CD4-positive, alpha-beta T cell treated with Interleukin-17A for 4 hours (primary cell): ENCODE measurements around the gene ENTPD6.

ENCODE experiments used
- DNase-seq: peaks from one replicate; pipeline ENCODE4 v3.0.0-alpha.2; 2020; ENCODE audit warnings: mixed read lengths

ENTPD6 gene

DNA sequence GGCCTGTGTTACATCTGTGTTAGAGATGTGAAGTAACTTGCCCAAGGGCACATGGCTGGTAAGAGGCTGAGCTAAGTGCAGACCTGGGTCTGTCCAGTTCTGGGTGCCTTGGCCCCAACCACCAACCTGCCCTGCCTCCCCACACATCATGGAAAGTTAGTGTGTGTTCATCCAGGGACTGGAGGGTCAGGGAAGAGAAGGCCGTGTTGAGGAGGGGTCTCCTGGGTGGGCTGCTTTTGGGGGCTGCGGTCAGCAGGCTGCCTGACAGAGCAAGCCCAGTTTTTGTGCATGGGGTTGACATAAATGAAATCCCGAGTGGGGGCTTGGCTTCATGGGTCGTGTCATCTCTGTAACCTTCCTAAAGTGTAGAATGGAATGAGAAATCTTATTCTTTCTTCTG is 63.3 kb downstream of the ENTPD6 start:
- no peak for DNase-seq

DNA sequence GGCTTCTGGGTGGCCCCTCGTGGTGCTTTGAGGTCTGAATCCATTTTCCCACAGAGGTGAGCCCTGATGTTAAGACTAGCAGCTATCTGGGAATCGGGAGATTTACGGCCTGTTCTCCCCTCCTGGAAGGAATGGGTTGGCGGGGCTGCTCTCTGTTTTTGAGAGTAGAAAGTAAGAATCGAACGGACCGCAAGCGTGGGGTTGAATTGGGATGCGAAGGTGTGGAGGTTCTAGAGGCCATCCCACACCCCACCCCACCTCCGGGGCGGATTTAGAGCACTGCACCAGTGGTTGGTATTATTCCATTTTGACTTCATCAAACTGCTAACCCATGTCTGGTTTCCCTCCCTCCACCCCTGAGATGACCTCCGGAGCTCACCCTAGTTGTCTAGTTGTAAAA is 63.8 kb downstream of the ENTPD6 start:
- no peak for DNase-seq

DNA sequence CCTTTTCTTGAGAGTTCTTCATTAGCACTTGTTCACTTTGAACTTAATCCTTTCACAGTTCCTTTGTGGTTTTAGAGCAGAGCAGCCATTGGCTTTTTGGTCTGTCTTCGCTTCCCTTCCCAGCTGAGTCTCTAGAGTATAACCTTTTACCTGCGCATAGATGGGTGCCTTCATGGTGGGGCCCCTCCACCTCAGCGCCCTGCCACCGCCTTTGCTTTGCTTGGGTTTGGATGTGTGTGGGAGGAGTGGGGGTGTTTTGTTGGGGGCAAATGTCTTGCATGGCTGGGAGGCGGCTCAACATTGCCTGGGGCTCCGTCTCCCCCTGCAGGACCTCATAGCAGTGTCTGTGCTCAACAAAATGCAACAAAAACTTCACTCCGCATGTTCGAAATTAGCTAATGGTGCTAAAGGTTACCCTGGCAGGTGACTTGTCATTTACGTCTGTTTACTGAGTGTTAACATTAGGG is 64.3 kb downstream of the ENTPD6 start:
- DNase-seq = peak; percentile 40

DNA sequence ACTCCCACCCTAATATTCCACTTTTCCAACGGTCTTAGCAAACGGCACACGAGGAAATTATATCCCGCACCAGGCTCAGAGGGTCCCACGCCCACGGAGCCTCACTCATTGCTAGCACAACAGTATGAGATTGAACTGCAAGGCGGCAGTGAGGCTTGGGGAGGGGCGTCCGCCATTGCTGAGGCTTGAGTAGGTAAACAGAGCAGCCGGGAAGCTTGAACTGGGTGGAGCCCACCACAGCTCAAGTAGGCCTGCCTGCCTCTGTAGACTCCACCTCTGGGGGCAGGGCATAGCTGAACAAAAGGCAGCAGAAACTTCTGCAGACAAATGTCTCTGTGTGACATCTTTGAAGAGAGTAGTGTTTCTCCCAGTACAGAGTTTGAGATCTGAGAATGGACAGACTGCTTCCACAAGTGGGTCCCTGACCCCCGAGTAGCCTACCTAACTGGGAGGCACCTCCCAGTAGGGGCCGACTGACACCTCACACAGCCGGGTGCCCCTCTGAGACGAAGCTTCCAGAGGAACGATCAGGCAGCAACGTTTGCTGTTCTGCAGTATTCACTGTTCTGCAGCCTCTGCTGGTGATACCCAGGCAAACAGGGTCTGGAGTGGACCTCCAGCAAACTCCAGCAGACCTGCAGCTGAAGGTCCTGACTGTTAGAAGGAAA is 65.4 kb downstream of the ENTPD6 start:
- DNase-seq = peak; percentile 36

DNA sequence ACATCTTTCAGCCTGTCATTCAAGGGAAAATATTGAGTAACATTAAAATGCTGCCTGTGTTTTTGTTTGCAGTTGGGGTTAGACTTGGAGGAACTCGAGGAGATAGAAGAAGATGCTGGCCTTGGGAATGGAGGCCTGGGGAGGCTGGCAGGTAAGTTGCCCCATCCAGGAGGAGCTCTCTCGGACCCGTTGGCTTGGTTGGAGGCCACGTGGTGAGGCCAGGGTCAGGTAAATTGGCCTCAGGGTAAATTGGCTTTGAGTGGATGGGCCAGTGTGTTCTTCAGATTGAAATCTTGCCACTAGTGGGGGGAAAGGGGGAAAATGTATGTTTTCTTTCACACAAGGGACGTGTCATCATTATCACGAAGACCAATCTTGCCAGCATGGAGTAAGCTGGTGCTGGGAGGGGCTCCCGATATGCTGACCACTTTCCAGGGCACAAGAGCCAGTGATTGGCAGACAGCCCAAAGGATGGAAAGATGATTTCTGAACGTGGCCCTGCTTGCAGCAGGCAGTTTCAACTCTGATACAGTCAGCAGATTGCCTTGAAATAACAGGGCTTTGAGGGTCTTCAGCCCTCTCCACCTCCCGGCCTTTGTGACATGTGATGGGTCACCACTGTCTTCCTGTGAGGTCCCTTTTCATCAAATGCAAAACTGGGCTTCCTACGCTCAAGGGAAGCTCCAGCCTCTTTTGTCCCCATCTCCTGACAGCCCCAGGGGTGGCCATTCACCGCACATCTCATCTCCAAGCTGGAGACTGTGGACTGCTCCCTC is 73.7 kb downstream of the ENTPD6 start:
- DNase-seq = no peak

DNA sequence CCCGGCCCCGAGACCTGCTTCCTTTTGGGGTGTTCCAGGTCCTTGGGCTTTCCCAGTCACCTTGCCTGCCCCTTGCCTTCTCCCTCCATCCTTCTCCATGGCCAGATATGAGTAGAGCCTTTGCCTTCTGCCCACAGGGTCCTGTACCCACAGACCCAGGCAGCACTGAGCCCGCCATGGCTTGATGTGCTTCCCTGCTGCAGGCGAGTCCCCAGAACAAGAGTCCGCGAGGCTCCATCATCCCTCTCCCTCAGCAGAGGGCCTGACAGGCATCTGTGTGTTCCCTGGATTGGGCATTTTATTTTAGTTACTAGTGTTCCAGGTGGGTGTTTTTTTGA is 74.3 kb downstream of the ENTPD6 start:
- no peak for DNase-seq

DNA sequence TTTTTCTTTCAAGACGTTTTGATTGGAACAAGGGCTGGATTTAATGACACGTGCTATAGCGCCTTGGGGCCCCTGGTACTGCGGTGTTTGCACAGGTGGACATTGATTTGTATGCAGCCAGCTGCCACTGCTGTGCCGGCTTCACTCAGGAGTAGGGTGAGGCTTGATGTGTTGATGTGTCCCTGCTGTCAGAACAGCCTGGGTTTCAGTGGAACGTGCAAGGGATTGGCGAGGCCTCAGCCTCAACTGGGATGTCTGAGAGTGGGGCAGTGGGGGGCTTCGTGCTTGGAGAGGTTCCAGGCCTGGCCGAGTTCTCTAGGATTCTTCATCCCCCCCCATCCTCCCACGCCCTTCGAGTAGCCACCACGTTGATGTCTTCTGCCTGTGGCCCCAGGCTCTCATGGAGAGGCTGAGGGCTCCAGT is 75.3 kb downstream of the ENTPD6 start:
- DNase-seq = no peak

DNA sequence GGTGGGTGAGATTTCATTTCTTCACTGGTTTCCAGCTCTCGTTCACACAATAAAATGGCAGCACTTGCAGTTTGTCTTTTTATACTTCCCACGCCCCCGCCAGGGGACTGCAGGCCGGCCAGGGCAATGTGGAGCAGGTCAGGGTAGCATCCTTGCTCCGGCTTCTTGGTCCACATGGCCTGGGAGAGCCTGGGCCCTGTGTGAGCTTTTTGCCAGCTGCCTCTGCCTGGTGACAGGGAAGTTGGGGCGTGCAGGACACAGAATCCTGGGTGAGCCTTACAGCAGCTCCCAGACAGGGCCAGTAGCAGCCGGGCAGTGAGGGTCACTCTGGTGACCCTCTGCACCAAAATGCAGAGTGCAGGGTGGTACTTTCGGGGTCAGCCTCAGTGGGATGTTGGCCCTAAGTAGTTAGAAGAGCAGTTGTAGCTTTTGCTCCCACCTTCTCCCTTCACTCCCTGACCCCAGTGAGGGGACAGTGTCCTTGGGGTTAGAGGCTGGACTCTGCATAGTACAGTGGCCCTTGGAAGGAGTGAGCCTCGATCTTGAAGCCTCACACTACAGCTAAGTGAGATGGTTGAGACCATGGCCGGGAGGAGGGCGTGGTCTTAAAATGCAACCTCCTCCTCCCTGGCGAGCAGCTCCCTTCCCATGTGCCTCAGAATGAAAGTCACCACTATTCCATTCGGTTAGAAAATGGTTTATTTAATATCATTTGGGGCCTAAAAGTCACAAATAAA is 76.1 kb downstream of the ENTPD6 start:
- no peak for DNase-seq

DNA sequence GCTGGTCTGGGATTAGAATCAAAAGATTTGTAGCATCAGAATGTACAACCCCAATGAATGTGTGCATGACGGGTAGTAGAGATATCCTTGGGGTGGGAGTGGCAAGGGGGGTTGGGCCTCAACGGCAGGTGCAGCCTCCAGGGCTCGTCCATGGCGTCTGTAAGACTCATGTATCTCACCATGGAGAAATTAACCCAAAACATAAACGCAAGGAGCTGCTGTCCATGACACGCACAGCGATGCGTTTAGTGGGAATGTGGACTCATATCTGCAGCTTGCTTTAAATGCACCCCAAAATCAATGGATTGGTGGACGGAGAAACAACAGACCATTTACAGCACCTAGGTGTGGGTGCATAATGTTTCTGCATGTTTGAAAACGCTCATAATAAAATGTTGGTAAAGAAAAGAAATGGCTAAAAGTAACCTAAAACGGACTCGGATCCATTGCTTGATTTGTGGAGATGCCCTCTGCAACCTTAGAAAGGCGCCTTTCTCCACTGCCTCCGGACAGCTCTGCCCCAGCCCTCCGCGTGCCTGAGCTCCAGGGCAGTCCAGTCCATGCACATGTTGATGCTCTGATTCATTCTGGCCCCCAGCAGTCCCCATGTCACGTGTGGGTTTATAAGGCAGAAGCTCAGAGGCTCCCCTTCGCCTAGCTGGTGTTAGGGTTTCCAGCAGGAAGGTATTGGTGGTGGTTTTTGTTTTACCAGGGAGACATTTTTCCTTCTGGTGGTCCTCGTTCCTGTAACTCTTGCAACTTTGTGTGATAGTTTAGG is 76.9 kb downstream of the ENTPD6 start:
- DNase-seq = no peak

DNA sequence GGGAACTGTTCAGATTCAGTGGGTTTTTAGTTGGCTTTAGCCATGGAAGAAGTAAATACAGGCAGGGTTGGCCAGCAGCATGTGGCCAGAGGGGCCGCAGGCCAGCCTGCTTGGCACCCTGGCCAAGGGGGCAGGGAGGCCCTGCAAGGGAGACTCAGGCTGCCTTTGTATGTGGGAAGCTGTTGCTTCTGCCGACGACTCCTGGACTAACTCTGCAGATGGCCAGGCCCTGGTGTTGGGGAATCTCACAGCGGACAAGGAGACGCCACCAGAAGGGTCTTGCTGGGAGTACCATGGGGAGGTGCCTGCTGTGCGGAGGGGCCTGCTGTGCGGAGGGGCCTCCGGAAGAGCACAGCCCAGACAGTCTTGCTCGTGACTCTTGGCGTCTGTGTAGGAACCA is 77.5 kb downstream of the ENTPD6 start:
- DNase-seq = no peak

DNA sequence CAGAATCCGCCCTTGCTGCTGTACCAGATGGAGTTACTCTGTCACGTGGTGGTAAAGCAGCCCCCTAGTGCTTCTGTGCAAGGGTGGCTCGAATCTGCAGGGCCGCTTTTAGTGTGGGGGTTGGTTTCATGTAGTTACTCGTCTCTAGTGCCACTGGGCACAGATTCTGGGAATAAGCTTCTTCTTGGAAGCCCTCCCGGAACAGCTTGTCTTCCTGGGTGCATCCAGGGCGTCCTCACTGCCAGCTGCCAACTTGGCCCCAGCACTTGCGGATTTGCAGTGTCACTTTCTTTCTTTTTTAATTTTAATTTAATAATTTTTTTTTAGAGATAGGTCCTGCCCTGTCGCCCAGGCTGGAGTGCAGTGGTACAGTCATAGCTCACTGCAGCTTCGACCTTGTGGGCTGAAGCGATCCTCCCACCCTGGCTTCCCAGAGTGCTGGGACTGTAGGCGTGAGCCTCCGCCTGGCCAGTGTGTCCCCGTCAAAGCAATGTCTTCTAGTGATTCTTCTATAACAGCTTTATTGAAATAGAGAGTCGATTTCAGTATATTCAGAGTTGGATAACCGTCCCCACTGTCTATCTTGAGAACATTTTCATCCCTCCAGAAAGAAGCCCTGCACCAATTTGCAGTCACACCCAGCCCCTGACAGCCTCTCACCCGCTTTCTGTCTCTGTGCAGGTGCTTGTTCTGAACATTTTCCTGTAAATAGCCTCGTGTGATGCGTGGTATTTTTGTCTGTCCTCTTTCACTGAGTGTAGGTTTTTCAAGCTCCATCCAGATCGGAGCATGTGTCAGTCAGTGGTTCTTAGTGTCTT is 78.2 kb downstream of the ENTPD6 start:
- no peak for DNase-seq

DNA sequence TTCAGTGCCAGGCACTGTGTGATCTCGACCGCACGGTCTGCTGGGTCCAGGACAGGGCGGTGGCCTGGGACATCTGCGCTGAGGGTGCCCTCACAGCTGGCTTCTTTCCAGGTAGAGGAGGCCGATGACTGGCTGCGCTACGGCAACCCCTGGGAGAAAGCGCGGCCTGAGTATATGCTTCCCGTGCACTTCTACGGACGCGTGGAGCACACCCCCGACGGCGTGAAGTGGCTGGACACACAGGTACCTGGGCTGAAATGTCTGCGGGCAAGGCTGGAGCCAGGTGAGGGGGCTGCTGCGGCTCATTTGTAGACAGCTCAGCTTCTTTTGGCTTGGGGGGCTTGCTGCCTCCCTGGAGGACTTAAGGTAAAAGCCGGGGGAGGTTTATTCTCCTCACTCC is 79.0 kb downstream of the ENTPD6 start:
- no peak for DNase-seq

DNA sequence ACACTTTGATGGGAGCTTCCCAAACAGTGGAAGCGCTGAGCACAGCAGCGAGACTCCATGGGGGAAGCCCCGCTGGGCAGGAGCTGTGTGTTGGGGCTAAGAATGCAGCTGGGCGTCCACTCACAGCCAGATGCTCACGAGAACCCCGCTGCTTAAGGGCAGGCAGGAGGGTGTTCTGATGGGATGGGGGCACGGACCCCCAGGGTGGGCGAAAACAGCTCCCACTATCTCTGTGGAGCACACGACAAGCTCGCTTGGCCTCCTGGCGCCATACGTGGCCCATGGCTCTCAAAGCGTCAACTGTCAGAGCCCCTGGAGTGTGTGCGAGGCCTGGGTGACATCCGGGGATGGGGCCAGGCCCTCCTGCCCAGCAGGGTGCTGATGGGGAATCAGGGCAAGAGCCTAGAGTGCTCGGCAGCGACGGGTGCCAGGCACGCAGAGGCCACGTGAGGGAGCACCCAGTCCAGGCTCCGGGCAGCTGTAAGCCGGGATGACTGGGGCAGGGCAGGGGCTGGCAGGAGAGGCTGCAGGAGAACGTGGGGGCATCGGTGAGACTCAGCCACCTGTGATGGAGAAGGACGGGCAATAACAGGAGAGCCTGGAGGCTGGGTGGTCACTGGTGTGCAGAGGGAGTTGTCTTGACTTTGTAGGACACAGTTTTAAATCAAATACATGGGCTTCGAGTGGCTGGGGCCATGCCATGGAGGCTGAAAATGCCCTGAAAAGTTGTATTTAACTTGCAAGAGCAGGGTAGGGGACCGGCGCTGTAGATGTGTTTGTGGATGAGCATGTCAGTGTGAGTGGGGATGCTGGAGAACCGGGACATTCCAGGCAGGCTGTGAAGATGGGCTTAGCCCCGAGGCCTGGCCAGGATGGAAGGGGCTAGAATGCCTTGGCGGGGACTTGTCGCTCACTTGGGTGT is 79.6 kb downstream of the ENTPD6 start:
- no peak for DNase-seq

DNA sequence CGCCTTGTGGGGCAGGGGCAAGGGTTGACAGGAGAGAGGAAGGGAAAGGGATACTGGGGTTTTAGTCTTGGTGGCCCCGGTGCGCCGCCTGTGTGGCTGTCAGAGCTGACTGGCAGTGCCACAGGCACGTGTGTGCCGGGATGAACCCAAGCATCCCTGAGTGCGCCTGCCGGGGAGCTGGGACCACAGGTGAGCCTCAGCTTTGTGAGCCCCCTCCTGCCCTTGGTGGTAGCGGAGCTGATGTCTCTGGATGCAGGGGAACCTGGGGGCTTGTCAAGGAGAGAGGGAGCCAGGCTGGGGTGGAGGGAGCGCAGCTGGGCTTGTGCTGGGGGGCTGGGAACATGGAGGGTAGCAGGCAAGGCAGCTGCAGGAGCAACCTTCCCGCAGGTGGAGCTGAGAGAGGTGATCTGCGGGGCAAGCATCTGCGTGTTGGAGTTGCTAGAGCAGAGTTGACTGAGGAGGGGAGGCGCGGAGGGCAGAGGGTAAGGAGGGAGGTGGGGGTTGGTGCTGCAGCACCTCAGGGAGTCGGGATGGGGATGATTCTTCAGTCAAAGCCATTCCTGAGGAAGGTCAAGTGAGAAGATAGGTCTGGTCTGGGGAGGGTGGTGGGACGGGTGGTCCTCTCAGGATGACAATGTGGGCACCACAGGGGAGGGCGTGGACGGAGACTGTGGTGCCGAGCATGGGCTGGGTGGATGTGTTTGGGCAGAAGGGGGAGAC is 80.5 kb downstream of the ENTPD6 start:
- DNase-seq = no peak
